IPS-18c (cell line): Measurements from ENCODE around the gene ZRANB3.
"Not testable (repeated sequence)": the region's sequence is repeated elsewhere in the genome, so short reads cannot be mapped to it uniquely, and the experiment has no call there.

Source experiments
- H3K4me3 ChIP-seq: 2 replicates; pipeline ENCODE4 v1.7.0; 2013; ENCODE audit warnings: low read depth, mild to moderate bottlenecking, low read length, moderate library complexity; ENCODE audit not compliant: insufficient read depth
- H3K9me3 ChIP-seq: one replicate; pipeline ENCODE4 v1.6.1; 2013; ENCODE audit warnings: mild to moderate bottlenecking, low read length, moderate library complexity; ENCODE audit not compliant: control insufficient read depth, insufficient read depth

The ZRANB3 gene

GRCh38 chr2:135409436-135409835, 121.6 kb downstream of the ZRANB3 start:
- Histone ChIP-seq H3K4me3 (no peak overlapping the region), H3K9me3 (no peaks in the 10 kb centered on the region)

GRCh38 chr2:135396259-135396658, 134.8 kb downstream of the ZRANB3 start:
- not testable (repeated sequence) for H3K9me3 ChIP-seq, H3K4me3 ChIP-seq

- H3K4me3 ChIP-seq = no peak overlapping the region
- no peaks in the 10 kb centered on the region for H3K9me3 ChIP-seq
Observed at GRCh38 chr2:135386993-135387392, 144.0 kb downstream of the ZRANB3 start.

- no peak overlapping the region for H3K4me3 ChIP-seq
- H3K9me3 ChIP-seq = peaks cover 11% of the 10 kb centered on the region
Observed at GRCh38 chr2:135378591-135378990, 152.4 kb downstream of the ZRANB3 start.

- H3K9me3 ChIP-seq = peaks cover 2% of the 10 kb centered on the region
- no peak overlapping the region for H3K4me3 ChIP-seq
Observed at GRCh38 chr2:135373702-135374101, 157.3 kb downstream of the ZRANB3 start.

GRCh38 chr2:135349941-135350340, 181.1 kb downstream of the ZRANB3 start:
- H3K4me3 ChIP-seq = no peak overlapping the region
- H3K9me3 ChIP-seq = peaks cover 4% of the 10 kb centered on the region

- H3K4me3 ChIP-seq, H3K9me3 ChIP-seq: not testable (repeated sequence)
Observed at GRCh38 chr2:135348096-135348704, 182.8 kb downstream of the ZRANB3 start.

GRCh38 chr2:135337071-135337470, 193.9 kb downstream of the ZRANB3 start:
- no peak overlapping the region for H3K4me3 ChIP-seq

GRCh38 chr2:135335256-135335655, 195.8 kb downstream of the ZRANB3 start:
- no peaks in the 10 kb centered on the region for H3K9me3 ChIP-seq
- H3K4me3 ChIP-seq = no peak overlapping the region

More at GRCh38 chr2:135337071-135337470, 193.9 kb downstream of the ZRANB3 start:
- peaks cover 2% of the 10 kb centered on the region for H3K9me3 ChIP-seq

- Histone ChIP-seq H3K9me3 (peaks cover 2% of the 10 kb centered on the region), H3K4me3 (no peak overlapping the region)
Observed at GRCh38 chr2:135327146-135327545, 203.9 kb downstream of the ZRANB3 start.

- no peak overlapping the region for H3K4me3 ChIP-seq
- no peaks in the 10 kb centered on the region for H3K9me3 ChIP-seq
Observed at GRCh38 chr2:135320465-135321355, 210.3 kb downstream of the ZRANB3 start.

GRCh38 chr2:135318808-135319207, 212.2 kb downstream of the ZRANB3 start:
- H3K9me3 ChIP-seq = no peaks in the 10 kb centered on the region

GRCh38 chr2:135317375-135317774, 213.6 kb downstream of the ZRANB3 start:
- Histone ChIP-seq H3K9me3 (no peaks in the 10 kb centered on the region), H3K4me3 (no peak overlapping the region)

More at GRCh38 chr2:135318808-135319207, 212.2 kb downstream of the ZRANB3 start:
- no peak overlapping the region for H3K4me3 ChIP-seq

- Histone ChIP-seq H3K4me3 (no peak overlapping the region), H3K9me3 (no peaks in the 10 kb centered on the region)
Observed at GRCh38 chr2:135311962-135312361, 219.1 kb downstream of the ZRANB3 start.

- Histone ChIP-seq H3K4me3 (no peak overlapping the region), H3K9me3 (no peaks in the 10 kb centered on the region)
Observed at GRCh38 chr2:135311268-135311667, 219.8 kb downstream of the ZRANB3 start.

- no peaks in the 10 kb centered on the region for H3K9me3 ChIP-seq
Observed at GRCh38 chr2:135304694-135305093, 226.3 kb downstream of the ZRANB3 start.

GRCh38 chr2:135299658-135300244, 231.3 kb downstream of the ZRANB3 start:
- peaks cover 8% of the 10 kb centered on the region for H3K9me3 ChIP-seq
- H3K4me3 ChIP-seq = no peak overlapping the region

More at GRCh38 chr2:135304694-135305093, 226.3 kb downstream of the ZRANB3 start:
- no peak overlapping the region for H3K4me3 ChIP-seq

- Histone ChIP-seq H3K9me3 (peaks cover 8% of the 10 kb centered on the region), H3K4me3 (no peak overlapping the region)
Observed at GRCh38 chr2:135299165-135299564, 231.9 kb downstream of the ZRANB3 start.
